ENCODE measurements around the gene PACRGL.

DNA sequence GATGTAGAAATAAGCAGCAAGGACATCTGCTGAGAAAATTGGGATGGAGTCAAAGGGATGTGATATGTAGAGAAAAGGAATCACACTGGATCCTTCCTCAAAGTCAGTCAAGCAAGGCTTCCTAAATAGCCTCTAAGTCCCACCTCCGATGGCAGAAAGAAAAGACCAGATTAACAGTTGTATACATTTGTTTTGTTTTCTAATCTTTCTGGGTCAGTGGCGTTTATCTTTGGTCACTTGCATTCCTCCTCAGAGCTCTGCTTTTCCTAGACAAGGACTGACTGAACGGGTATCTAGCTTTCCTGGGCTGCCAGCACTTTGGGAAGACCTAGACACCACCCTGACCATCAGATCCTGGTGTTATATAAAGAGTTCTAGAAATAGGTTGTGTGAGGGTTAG is 23.2 kb downstream of the PACRGL start:
- no peak for TF ChIP-seq EZH2 (IDR thresholded peaks at IDR 0.05; ENCODE audit: borderline replicate concordance, low read depth, low read length, poor library complexity, severe bottlenecking)
- TF ChIP-seq, protein P1, sequence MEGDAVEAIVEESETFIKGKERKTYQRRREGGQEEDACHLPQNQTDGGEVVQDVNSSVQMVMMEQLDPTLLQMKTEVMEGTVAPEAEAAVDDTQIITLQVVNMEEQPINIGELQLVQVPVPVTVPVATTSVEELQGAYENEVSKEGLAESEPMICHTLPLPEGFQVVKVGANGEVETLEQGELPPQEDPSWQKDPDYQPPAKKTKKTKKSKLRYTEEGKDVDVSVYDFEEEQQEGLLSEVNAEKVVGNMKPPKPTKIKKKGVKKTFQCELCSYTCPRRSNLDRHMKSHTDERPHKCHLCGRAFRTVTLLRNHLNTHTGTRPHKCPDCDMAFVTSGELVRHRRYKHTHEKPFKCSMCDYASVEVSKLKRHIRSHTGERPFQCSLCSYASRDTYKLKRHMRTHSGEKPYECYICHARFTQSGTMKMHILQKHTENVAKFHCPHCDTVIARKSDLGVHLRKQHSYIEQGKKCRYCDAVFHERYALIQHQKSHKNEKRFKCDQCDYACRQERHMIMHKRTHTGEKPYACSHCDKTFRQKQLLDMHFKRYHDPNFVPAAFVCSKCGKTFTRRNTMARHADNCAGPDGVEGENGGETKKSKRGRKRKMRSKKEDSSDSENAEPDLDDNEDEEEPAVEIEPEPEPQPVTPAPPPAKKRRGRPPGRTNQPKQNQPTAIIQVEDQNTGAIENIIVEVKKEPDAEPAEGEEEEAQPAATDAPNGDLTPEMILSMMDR (conservative IDR thresholded peaks at IDR 0.05; ENCODE audit: low read depth, low read length), result no peak
